A673 (cell line): ENCODE results near the gene DNM2. TPM values are rescaled to one million over a fixed set of nuclear protein-coding genes. Genes with fewer than 3 reads are reported as not detected.
A peak's percentile ranks its signal among the peaks of the same experiment; 100 is the strongest.

ENCODE experiments used
- BruUV-seq: library from RNA; stranded (reverse); fragments of 400-500 nt; replicated peaks from 2 replicates; lab custom pipeline; 2021; lab: Mats Ljungman, UMichigan
- CTCF ChIA-PET: fragments of 300-600 bp; sonication (Branson Sonifier 250); formaldehyde crosslinking; loops from one replicate; lab custom pipeline; 2022; ENCODE audit warnings: antibody characterized with exemption; lab: Charles Lee
- POLR2A ChIA-PET: fragments of 300-600 bp; sonication (Branson Sonifier 250); formaldehyde crosslinking; loops from one replicate; lab custom pipeline; 2022; ENCODE audit warnings: antibody characterized with exemption; ENCODE audit not compliant: low non-redundant PET; lab: Charles Lee
- DNase-seq: peaks from one replicate; pipeline ENCODE4 v3.0.0-alpha.2; 2015; ENCODE audit warnings: low spot score
- H3K27ac ChIP-seq: fragments of 200-600 bp; sonication (generic); 2 replicates; pipeline ENCODE4 v1.5.1; 2016; ENCODE audit warnings: mixed run types, low read depth, mild to moderate bottlenecking, mixed read lengths, antibody characterized with exemption, low read length; ENCODE audit not compliant: poor library complexity, severe bottlenecking
- H3K27me3 ChIP-seq: fragments of 200-600 bp; sonication (generic); replicated peaks from 2 replicates; pipeline ENCODE4 v1.6.1; 2017; ENCODE audit warnings: mixed run types, low read depth, mild to moderate bottlenecking, mixed read lengths, antibody characterized with exemption, low read length; ENCODE audit not compliant: insufficient read depth, poor library complexity
- H3K36me3 ChIP-seq: fragments of 200-600 bp; sonication (generic); 2 replicates; pipeline ENCODE4 v1.6.1; 2016; ENCODE audit warnings: mixed run types, mild to moderate bottlenecking, mixed read lengths, antibody characterized with exemption, low read length; ENCODE audit not compliant: insufficient read depth, poor library complexity, severe bottlenecking
- H3K4me1 ChIP-seq: fragments of 200-600 bp; sonication (generic); 2 replicates; pipeline ENCODE4 v1.6.1; 2017; ENCODE audit warnings: mixed run types, mild to moderate bottlenecking, mixed read lengths, antibody characterized with exemption, low read length; ENCODE audit not compliant: insufficient read depth, poor library complexity, severe bottlenecking
- H3K4me3 ChIP-seq: fragments of 200-600 bp; sonication (generic); 2 replicates; pipeline ENCODE4 v1.5.1; 2016; ENCODE audit warnings: low read depth, mixed run types, mild to moderate bottlenecking, mixed read lengths, low read length; ENCODE audit not compliant: poor library complexity, severe bottlenecking
- H3K9me3 ChIP-seq: fragments of 200-600 bp; sonication (generic); 2 replicates; pipeline ENCODE4 v1.6.1; 2016; ENCODE audit warnings: mixed run types, low read depth, mild to moderate bottlenecking, mixed read lengths, antibody characterized with exemption, low read length; ENCODE audit not compliant: poor library complexity, severe bottlenecking
- CTCF ChIP-seq: fragments of 300-800, 200-600 bp; sonication (generic); conservative IDR thresholded peaks from 2 replicates; pipeline ENCODE4 v1.5.1; 2017; ENCODE audit warnings: low read depth, mild to moderate bottlenecking, antibody characterized with exemption, low read length, moderate library complexity, mixed read lengths
- EZH2 ChIP-seq: fragments of 200-600 bp; sonication (generic); IDR thresholded peaks from 2 replicates; pipeline ENCODE4 v1.6.1; 2017; ENCODE audit warnings: borderline replicate concordance, low read depth, mild to moderate bottlenecking, mixed read lengths, antibody characterized with exemption, low read length; ENCODE audit not compliant: poor library complexity, severe bottlenecking
- intact Hi-C: fragments of 100-400 bp; cut with micrococcal nuclease; formaldehyde crosslinking; loops from one replicate; pipeline ENCODE4 v1.10.0; 2022; ENCODE audit not compliant: unreplicated experiment
- total RNA-seq: library from RNA; stranded (reverse); gene quantifications from 2 replicates; pipeline ENCODE4 v1.2.3, GENCODE V29; 2021

DNM2 gene
- total RNA-seq, 1 experiment from 2014 or later = 143 TPM

- H3K27ac ChIP-seq = peak overlapping the region; percentile 49
- no peak overlapping the region for H3K4me3 ChIP-seq
- ChIA-PET CTCF (no interaction called here), POLR2A (no interaction called here)
- intact Hi-C loops = no loop called here
- DNase-seq = no peak
- TF ChIP-seq CTCF (no peak), EZH2 (no peak)
- H3K27me3 ChIP-seq = no peaks in the 10 kb centered on the region
- H3K4me1 ChIP-seq = peaks cover 14% of the 10 kb centered on the region
- BruUV-seq = no TSS peak
- peaks cover 3% of the 10 kb centered on the region for H3K36me3 ChIP-seq
- H3K9me3 ChIP-seq = no peaks in the 10 kb centered on the region
These were observed 48.3 kb downstream of the DNM2 start for GRCh38 chr19:10766049-10766623.

GRCh38 chr19:10766671-10767201 lies 48.9 kb downstream of the DNM2 start:
- ChIA-PET CTCF (no interaction called here), POLR2A (interaction anchor here (0.6 kb wide), 1 partner anchor 164 kb away, joined by 3 read pairs; no protein-coding TSS in a partner anchor)
- Histone ChIP-seq H3K27ac (peak overlapping the region; percentile 49), H3K4me1 (peaks cover 14% of the 10 kb centered on the region), H3K36me3 (no peaks in the 10 kb centered on the region), H3K9me3 (no peaks in the 10 kb centered on the region), H3K27me3 (no peaks in the 10 kb centered on the region), H3K4me3 (no peak overlapping the region)
- intact Hi-C loops = no loop called here
- no peak for TF ChIP-seq EZH2
- no peak for TF ChIP-seq CTCF
- BruUV-seq = no TSS peak
- DNase-seq = peak; percentile 65

- no peak for DNase-seq
- no peaks in the 10 kb centered on the region for H3K27me3 ChIP-seq
- intact Hi-C loops = no loop called here
- peaks cover 4% of the 10 kb centered on the region for H3K36me3 ChIP-seq
- CTCF ChIA-PET = no interaction called here
- BruUV-seq = no TSS peak
- peaks cover 14% of the 10 kb centered on the region for H3K4me1 ChIP-seq
- no peak overlapping the region for H3K4me3 ChIP-seq
- no peak for TF ChIP-seq EZH2
- TF ChIP-seq CTCF = no peak
- no peak overlapping the region for H3K27ac ChIP-seq
- POLR2A ChIA-PET = no interaction called here
- no peaks in the 10 kb centered on the region for H3K9me3 ChIP-seq
These were observed 49.8 kb downstream of the DNM2 start for GRCh38 chr19:10767726-10768125.
